AML-193 (cell line): ENCODE data around the gene CYB561D1.
A peak's percentile ranks its signal among the peaks of the same experiment; 100 is the strongest.
"Not testable (repeated sequence)": the region's sequence is repeated elsewhere in the genome, so short reads cannot be mapped to it uniquely, and the experiment has no call there.

Experiments
- DNase-seq, 2 experiments: peaks; one replicate each; lab custom pipeline; 2025; lab: John Stamatoyannopoulos, UW

The CYB561D1 gene, protein sequence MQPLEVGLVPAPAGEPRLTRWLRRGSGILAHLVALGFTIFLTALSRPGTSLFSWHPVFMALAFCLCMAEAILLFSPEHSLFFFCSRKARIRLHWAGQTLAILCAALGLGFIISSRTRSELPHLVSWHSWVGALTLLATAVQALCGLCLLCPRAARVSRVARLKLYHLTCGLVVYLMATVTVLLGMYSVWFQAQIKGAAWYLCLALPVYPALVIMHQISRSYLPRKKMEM

GRCh38 chr1:109493805-109494539 is at the start of gene CYB561D1:
CYB561D1 (plus strand) TSS chr1:109494094; CDS start chr1:109494140, 46 bp downstream.
- DNase-seq: peak; percentile 71 to 77

DNA sequence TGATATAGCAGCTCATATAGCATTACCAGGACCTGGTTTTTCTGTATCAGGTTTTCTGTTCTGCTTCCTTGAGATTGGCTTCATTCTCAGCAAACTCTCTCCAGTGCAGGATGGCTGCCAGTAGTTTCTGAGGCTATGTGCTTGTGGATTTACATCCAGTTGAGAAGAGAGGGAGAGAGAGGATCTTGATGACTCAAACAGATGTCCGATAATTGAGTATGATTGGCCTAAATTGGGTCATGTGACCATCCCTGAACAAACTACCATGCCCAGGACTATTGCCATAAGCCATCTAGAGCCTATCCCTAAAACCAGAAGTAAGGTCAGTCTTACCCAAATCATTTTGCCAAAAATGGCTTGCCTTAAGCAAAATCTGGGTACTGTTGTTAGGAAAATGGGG is 49.5 kb upstream of the CYB561D1 start:
- no peak for DNase-seq

- not testable (repeated sequence) for DNase-seq
These were observed 47.8 kb upstream of the CYB561D1 start for GRCh38 chr1:109445949-109446695.

DNA sequence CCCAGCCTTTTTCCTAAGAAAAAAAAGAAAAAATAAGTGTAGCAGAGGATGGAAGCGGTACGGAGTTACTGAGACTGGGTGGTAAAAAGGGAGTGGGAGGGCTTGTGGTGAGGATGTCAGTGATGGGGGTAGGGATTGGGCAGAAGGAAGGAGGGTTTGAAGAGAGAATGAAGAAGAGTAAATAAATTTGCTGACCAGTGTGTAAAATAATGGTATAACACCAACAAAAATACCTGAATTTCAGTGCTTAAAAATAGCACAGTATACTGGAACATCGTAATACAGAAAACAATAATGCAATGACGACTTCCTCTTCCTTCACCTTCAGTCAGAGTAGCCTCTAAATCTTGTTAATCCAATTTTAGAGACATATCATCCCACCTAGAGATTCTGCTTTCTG is 46.4 kb upstream of the CYB561D1 start:
- DNase-seq: no peak

GRCh38 chr1:109454497-109455133 is 39.3 kb upstream of the CYB561D1 start:
- no peak for DNase-seq

DNA sequence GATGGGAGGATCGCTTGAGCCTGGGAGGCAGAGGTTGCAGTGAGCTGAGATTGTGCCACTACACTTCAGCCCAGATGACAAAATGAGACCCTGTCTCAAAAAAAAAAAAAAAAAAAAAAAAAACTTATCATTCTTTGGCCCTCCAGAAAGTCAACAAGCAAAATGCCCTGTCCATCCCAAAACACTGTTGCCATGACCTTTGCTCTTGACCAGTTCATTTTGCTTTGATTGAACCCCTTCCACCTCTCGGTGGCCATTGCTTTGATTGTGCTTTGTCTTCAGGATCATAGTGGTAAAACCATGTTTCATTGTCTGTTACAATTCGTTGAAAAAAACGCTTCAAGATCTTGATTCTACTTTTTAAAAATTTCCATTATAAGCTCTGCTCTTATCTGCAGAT is 36.1 kb upstream of the CYB561D1 start:
- DNase-seq: no peak

DNA sequence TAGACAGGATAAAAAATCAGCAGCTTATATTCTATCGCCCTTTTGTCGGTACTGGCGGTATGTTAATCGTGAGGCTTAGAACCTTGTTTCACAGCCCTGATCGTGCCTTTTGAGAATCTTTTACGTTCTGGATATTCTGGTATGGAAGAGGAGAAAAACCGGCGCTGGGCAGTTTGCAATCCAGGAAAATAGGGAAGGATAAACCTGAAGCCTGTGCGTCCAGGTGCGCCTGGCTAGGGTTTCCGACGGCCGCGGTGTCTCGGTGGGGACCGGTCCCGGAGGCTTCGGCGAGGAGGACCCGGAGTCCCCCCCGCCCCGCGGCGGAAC is 27.8 kb upstream of the CYB561D1 start:
- no peak for DNase-seq

- no peak for DNase-seq
These were observed 27.2 kb upstream of the CYB561D1 start, which contains the start of gene SYPL2 for GRCh38 chr1:109466452-109467300. SYPL2 (plus strand) TSS chr1:109466546; CDS start chr1:109466844, 298 bp downstream.

GRCh38 chr1:109467301-109467777 is 26.6 kb upstream of the CYB561D1 start:
- no peak for DNase-seq

GRCh38 chr1:109468061-109468460 is 25.8 kb upstream of the CYB561D1 start:
- DNase-seq: no peak

- DNase-seq: no peak
These were observed 25.0 kb upstream of the CYB561D1 start for GRCh38 chr1:109468903-109469302.

- DNase-seq: no peak
These were observed 23.6 kb upstream of the CYB561D1 start for GRCh38 chr1:109470245-109470644.

DNA sequence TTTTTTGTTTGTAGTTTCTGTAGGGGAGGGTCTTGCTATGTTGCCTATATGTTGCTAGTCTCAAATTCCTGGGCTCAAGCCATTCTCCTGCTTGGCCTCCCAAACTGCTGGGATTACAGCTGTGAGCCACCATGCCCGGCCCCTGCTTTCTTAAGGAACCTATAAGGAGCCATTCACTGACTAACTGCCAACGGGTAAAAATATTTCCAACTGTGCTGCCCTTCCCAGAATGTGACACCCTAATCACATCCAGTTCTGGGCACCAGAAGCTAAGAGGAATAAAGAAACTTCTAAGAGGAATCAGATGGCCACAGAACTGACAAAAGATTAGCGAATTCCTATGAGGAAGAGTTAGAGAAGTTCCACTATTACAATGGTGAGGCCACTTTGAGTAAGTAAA is 21.1 kb upstream of the CYB561D1 start:
- DNase-seq: no peak

DNA sequence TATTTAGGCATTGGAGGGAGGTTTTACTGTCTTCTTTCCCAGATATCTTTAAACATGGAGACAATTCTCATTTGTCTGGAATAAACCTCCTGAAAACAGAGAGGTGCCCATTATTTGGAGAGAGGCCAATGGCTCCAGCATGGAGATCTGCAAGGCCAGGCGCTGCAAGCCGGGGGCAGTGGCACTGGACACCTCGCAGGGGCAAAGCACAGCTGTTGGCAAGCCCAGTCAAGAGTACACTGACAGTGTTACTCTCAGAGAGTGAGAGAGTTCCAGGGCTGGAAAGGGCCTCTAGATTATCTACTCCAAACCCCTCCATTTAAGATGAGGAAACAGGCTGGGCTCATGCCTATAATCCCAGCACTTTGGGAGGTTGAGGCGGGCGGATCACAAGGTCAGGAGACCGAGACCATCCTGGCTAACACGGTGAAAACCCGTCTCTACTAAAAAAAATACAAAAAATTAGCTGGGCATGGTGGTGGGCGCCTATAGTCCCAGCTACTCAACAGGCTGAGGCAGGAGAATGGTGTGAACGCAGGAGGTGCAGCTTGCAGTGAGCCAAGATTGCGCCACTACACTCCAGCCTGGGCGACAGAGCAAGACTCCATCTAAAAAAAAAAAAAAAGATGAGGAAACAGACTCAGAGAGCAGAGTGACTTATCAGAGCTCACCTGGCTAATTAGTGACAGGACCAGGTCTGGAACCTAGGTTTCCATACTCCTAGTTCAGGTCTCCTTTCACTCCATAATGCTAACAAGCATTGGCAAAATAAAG is 20.4 kb upstream of the CYB561D1 start:
- DNase-seq: not testable (repeated sequence)

- DNase-seq: no peak
These were observed 19.2 kb upstream of the CYB561D1 start for GRCh38 chr1:109474697-109475096.

GRCh38 chr1:109475261-109475660 is 18.6 kb upstream of the CYB561D1 start:
- DNase-seq: no peak

DNA sequence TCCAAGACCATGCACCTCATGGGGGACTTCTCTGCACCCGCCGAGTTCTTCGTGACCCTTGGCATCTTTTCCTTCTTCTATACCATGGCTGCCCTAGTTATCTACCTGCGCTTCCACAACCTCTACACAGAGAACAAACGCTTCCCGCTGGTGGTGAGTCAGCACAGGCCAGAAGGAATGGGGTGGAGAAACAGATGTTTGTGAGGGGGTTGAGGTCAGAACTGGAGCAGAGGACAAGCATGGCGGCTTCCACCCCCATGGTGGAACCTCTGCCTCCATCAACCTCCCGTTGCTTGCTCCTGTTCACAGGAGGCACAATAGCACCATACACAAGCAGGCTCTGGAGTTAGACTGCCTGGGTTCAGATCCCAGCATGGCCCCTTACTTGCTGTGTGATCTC is 17.1 kb upstream of the CYB561D1 start:
- no peak for DNase-seq

DNA sequence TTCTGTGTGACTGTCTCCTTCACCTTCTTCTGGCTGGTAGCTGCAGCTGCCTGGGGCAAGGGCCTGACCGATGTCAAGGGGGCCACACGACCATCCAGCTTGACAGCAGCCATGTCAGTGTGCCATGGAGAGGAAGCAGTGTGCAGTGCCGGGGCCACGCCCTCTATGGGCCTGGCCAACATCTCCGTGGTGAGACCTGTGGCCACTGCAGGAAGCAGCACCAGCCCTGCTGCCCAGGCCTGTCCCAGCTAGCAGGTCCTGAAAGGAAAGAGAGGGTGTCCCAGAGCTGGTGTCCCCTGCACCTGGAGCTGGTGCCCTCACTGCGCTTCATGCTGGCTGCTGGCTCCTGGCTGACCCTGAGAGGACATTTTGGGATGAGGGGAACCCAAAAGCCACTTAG is 16.1 kb upstream of the CYB561D1 start:
- peak; percentile 34 to 36 for DNase-seq

- no peak for DNase-seq
These were observed 15.1 kb upstream of the CYB561D1 start for GRCh38 chr1:109478806-109479205.

- DNase-seq: no peak
These were observed 14.6 kb upstream of the CYB561D1 start for GRCh38 chr1:109479311-109479710.

- DNase-seq: no peak
These were observed 14.0 kb upstream of the CYB561D1 start for GRCh38 chr1:109479901-109480300.
